C1 segment of cervical spinal cord (tissue), 14 donors: ENCODE measurements around the gene VPS33B.

Experiments used
- DNase-seq, 14 donors: peaks; one replicate each; lab custom pipeline; 2025; lab: John Stamatoyannopoulos, UW

VPS33B gene

DNA sequence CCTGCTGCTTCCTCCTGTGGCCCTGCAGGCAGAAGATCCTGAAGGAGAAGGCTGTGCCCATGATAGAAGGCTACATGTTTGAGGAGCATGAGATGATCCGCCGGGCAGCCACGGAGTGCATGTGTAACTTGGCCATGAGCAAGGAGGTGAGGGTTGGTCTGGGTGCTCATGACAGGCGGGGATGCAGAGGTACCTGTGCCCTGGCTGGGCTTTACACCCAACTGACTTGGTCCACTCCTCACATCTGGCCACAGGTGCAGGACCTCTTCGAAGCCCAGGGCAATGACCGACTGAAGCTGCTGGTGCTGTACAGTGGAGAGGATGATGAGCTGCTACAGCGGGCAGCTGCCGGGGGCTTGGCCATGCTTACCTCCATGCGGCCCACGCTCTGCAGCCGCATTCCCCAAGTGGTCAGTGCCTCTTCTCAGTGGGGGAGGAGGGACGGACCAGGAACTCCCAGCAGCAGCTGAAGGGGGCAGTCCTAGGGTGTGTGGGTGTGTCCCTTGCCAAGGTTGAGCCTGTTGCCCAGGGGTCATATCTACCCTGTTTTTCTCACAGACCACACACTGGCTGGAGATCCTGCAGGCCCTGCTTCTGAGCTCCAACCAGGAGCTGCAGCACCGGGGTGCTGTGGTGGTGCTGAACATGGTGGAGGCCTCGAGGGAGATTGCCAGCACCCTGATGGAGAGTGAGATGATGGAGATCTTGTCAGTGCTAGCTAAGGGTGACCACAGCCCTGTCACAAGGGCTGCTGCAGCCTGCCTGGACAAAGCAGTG lies 69.3 kb downstream of the VPS33B start:
- no peak for DNase-seq

GRCh38 chr15:90950676-90951075 lies 71.7 kb downstream of the VPS33B start:
- no peak for DNase-seq

DNA sequence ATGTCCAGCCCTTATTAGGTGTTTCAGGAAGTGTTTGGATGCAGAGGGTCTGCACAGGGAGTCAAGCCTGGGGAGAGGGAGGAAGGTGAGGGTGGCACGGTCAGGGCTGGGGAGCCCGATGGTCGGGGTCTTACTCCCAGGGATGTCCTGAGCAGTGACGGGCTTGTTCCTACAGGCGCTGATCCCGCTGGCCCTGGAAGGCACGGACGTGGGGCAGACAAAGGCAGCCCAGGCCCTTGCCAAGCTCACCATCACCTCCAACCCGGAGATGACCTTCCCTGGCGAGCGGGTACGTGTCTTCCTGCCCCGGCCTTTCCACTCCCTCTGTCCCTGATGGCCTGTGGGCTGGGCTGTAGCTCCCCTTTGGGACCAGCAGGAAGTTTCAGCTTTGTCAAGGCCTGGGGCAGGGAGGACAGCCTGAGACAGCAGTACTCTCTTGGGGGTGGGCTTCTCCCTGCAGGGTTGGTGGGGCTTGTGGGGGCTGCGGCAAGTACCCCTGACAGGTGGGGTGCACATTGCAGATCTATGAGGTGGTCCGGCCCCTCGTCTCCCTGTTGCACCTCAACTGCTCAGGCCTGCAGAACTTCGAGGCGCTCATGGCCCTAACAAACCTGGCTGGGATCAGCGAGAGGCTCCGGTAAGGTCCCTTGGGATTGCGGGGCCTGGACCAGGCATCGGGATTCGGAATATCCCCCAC lies 72.3 kb downstream of the VPS33B start:
- DNase-seq: no peak
